Loucy (cell line): ENCODE results near the gene TP73.

ENCODE experiments used
- H2AFZ ChIP-seq: fragments of 200-600 bp; sonication (generic); 2 replicates; pipeline ENCODE4 v1.6.0; 2016; ENCODE audit warnings: antibody characterized with exemption, mild to moderate bottlenecking, low read length, moderate library complexity
- H3F3A ChIP-seq: fragments of 200-600 bp; 2 replicates; pipeline ENCODE4 v1.6.0; 2016; ENCODE audit warnings: antibody characterized with exemption, low read depth, mild to moderate bottlenecking
- H3K27me3 ChIP-seq: fragments of 200-600 bp; sonication (generic); 2 replicates; pipeline ENCODE4 v1.6.1; 2014; ENCODE audit warnings: low read length, mild to moderate bottlenecking; ENCODE audit not compliant: insufficient read depth, poor library complexity, severe bottlenecking
- H3K36me3 ChIP-seq: fragments of 200-600 bp; sonication (generic); 2 replicates; pipeline ENCODE4 v1.6.1; 2016; ENCODE audit warnings: low read length; ENCODE audit not compliant: insufficient read depth
- H3K4me1 ChIP-seq: fragments of 200-600 bp; sonication (generic); 2 replicates; pipeline ENCODE4 v1.5.1; 2014; ENCODE audit warnings: low read length, mild to moderate bottlenecking; ENCODE audit not compliant: insufficient read depth, poor library complexity, severe bottlenecking
- H3K4me2 ChIP-seq: fragments of 200-600 bp; sonication (generic); 2 replicates; pipeline ENCODE4 v1.6.0; 2014; ENCODE audit warnings: antibody characterized with exemption, low read length, low read depth, mild to moderate bottlenecking; ENCODE audit not compliant: poor library complexity, severe bottlenecking
- H3K4me3 ChIP-seq: fragments of 200-600 bp; sonication (generic); 2 replicates; pipeline ENCODE4 v1.5.1; 2014; ENCODE audit warnings: low read length, mild to moderate bottlenecking, mixed read lengths; ENCODE audit not compliant: poor library complexity, severe bottlenecking
- H3K79me2 ChIP-seq: fragments of 200-600 bp; sonication (generic); 2 replicates; pipeline ENCODE4 v1.6.1; 2014; ENCODE audit warnings: low read length; ENCODE audit not compliant: insufficient read depth
- H3K9ac ChIP-seq: fragments of 200-600 bp; sonication (generic); 2 replicates; pipeline ENCODE4 v1.6.0; 2014; ENCODE audit warnings: mild to moderate bottlenecking, low read depth, low read length, moderate library complexity; ENCODE audit not compliant: poor library complexity, severe bottlenecking
- H3K9me2 ChIP-seq: fragments of 200-600 bp; sonication (generic); replicated peaks from 2 replicates; pipeline ENCODE4 v1.6.1; 2016; ENCODE audit warnings: low read depth, low read length, mixed read lengths
- H3K9me3 ChIP-seq: fragments of 200-600 bp; sonication (generic); 2 replicates; pipeline ENCODE4 v1.6.1; 2014; ENCODE audit warnings: mild to moderate bottlenecking, antibody characterized with exemption, low read length, low read depth; ENCODE audit not compliant: insufficient read depth
- H4K20me1 ChIP-seq: fragments of 200-600 bp; sonication (generic); 2 replicates; pipeline ENCODE4 v1.6.0; 2014; ENCODE audit warnings: antibody characterized with exemption, low read length, mild to moderate bottlenecking; ENCODE audit not compliant: insufficient read depth, poor library complexity, severe bottlenecking
- CTCF ChIP-seq: fragments of 200-600 bp; sonication (generic); conservative IDR thresholded peaks from 2 replicates; pipeline ENCODE4 v1.5.1; 2014; ENCODE audit warnings: mild to moderate bottlenecking, antibody characterized with exemption, low read length
- EZH2phosphoT487 ChIP-seq: fragments of 200-600 bp; IDR thresholded peaks from 2 replicates; pipeline ENCODE4 v1.6.1; 2018; ENCODE audit warnings: antibody characterized with exemption, mild to moderate bottlenecking, moderate library complexity, borderline replicate concordance

TP73 gene

GRCh38 chr1:3697810-3698209, 45.5 kb downstream of the TP73 start:
- Histone ChIP-seq H3K4me2 (no peak overlapping the region), H3K9ac (no peak overlapping the region), H3K4me3 (no peak overlapping the region), H3K79me2 (no peaks in the 10 kb centered on the region), H3K4me1 (peaks cover 12% of the 10 kb centered on the region), H3K9me2 (no peaks in the 10 kb centered on the region), H2AFZ (no peak overlapping the region), H3K36me3 (no peaks in the 10 kb centered on the region), H3K27me3 (no peaks in the 10 kb centered on the region), H4K20me1 (no peaks in the 10 kb centered on the region), H3F3A (no peaks in the 10 kb centered on the region), H3K9me3 (no peaks in the 10 kb centered on the region)
- TF ChIP-seq EZH2phosphoT487 (no peak), CTCF (no peak)

- H3F3A ChIP-seq: peaks cover 6% of the 10 kb centered on the region; the same call in 1 of the 2 replicates
- H3K4me3 ChIP-seq: no peak overlapping the region
- no peaks in the 10 kb centered on the region for H3K9me3 ChIP-seq
- no peaks in the 10 kb centered on the region for H3K27me3 ChIP-seq
- H3K36me3 ChIP-seq: no peaks in the 10 kb centered on the region
- no peak for TF ChIP-seq EZH2phosphoT487
- no peak for TF ChIP-seq CTCF
- H3K4me1 ChIP-seq: peaks cover 22% of the 10 kb centered on the region
- H3K79me2 ChIP-seq: no peaks in the 10 kb centered on the region
- no peaks in the 10 kb centered on the region for H3K9me2 ChIP-seq
- no peak overlapping the region for H3K4me2 ChIP-seq
- no peak overlapping the region for H2AFZ ChIP-seq
- H4K20me1 ChIP-seq: no peaks in the 10 kb centered on the region
- H3K9ac ChIP-seq: peak overlapping the region; percentile 28
Measured at GRCh38 chr1:3698660-3699408, 46.5 kb downstream of the TP73 start.

- Histone ChIP-seq H4K20me1 (no peaks in the 10 kb centered on the region), H2AFZ (no peak overlapping the region), H3K9ac (peak overlapping the region; percentile 28), H3K4me3 (no peak overlapping the region), H3K4me2 (no peak overlapping the region), H3K9me2 (no peaks in the 10 kb centered on the region), H3K9me3 (no peaks in the 10 kb centered on the region), H3F3A (peaks cover 12% of the 10 kb centered on the region; the same call in 1 of the 2 replicates), H3K36me3 (no peaks in the 10 kb centered on the region), H3K79me2 (no peaks in the 10 kb centered on the region), H3K4me1 (peaks cover 30% of the 10 kb centered on the region), H3K27me3 (no peaks in the 10 kb centered on the region)
- TF ChIP-seq CTCF: no peak
- no peak for TF ChIP-seq EZH2phosphoT487
Measured at GRCh38 chr1:3699596-3699995, 47.3 kb downstream of the TP73 start.
